HG03520 (cell line): ENCODE data around the gene IRF2BPL.
A peak's percentile ranks its signal among the peaks of the same experiment; 100 is the strongest.

Experiments used
- ATAC-seq: cut with Tn5 transposase; IDR thresholded peaks from one replicate; pipeline ENCODE4 v1.9.1; 2021; ENCODE audit warnings: mild to moderate bottlenecking, moderate library complexity; ENCODE audit not compliant: unreplicated experiment

Gene IRF2BPL

GRCh38 chr14:76993752-76994151, 34.8 kb downstream of the IRF2BPL start:
- ATAC-seq = no peak

DNA sequence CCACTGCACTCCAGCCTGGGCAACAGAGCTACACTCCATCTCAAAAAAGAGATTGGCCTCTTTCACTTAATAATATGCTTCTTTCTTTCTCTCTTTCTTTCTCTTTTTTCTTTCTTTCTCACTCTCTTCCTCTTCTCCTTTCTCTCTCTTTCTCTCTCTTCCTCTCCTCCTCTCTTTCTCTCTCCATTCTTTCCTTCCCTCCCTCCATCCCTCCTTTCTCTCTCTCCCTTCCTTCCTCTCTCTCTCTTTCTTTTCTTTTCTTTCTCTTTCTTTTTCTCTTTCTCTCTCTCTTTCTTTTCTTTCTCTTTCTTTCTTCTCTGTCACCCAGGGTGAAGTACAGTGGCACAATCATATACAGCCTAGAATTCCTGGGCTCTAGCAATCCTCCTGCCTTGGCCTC, 38.4 kb downstream of the IRF2BPL start:
- no peak for ATAC-seq

DNA sequence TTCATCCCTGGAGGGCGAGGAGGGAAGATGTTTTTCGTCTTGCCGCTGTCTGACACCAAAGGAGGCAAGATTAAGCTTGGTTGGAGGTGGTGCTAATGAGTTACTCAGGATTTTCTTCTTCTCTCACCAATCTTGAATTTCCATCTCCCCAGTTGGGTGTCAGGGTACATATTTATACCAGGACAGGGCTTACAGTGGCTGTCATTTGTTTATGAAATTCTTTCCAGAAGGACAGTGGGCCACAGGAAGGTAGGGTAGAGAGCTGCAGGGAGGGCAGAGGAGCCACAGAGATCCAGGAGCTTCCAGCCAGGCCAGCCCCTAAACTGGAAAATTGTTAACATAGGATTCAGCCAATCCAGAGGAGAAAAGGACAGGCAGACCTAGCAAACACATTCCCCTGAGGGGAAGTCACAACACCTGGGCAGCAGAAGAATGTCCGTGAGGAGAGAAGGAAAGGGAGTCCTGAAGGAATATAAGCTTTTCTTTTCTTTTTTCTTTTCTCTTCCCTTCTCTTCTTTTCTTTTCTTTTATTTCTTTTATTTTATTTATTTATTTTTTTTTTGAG, 40.5 kb downstream of the IRF2BPL start:
- no peak for ATAC-seq

DNA sequence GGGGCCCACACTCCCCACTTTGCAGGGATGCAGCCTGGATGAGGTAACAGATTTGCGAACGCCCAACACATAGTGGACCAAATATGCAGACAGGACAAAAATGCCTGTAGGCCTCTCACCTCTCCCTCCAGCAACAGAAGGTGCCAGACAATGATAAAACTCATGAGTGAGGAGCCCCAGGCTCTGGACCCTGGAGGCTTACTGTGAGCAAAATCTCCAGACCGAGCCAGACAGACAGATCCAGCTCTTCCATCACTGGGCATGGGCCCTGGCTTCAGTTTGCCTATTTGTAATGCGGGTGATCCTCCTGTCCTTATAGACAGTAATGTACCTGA, 42.3 kb downstream of the IRF2BPL start:
- no peak for ATAC-seq

- ATAC-seq = no peak
Observed at GRCh38 chr14:76985540-76986230, 42.8 kb downstream of the IRF2BPL start.

DNA sequence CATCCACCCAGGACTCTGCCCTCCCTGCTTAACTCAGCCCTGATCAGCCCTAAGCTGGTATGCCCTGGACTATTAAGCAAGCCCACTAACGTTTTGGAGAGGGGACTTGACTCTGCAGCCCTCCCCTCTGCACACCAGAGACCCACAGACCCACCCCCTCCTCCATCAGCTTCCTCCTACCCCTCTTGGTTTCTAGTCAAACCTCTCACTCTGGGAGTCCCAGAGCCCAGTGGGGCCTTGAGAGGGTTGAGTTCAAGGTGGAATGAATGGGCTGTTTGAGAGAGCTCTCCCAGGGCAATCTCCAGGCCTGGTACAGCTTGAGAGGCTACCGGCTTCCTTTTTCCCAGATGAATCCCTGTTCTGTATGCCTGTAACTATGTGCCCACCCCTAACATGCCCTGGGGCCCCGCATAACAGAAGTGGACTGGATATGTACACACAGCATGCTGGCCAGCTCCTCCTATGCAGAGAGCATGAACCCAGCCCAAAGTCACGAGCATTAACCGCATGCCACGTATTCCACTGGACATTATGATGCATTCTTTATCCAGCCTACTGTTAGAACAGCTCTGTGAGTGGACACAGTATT, 43.6 kb downstream of the IRF2BPL start:
- no peak for ATAC-seq

- ATAC-seq = no peak
Observed at GRCh38 chr14:76984297-76984696, 44.2 kb downstream of the IRF2BPL start.

- ATAC-seq = no peak
Observed at GRCh38 chr14:76981670-76982069, 46.8 kb downstream of the IRF2BPL start.

- ATAC-seq = peak; percentile 92
Observed at GRCh38 chr14:76977793-76978720, 50.5 kb downstream of the IRF2BPL start.

DNA sequence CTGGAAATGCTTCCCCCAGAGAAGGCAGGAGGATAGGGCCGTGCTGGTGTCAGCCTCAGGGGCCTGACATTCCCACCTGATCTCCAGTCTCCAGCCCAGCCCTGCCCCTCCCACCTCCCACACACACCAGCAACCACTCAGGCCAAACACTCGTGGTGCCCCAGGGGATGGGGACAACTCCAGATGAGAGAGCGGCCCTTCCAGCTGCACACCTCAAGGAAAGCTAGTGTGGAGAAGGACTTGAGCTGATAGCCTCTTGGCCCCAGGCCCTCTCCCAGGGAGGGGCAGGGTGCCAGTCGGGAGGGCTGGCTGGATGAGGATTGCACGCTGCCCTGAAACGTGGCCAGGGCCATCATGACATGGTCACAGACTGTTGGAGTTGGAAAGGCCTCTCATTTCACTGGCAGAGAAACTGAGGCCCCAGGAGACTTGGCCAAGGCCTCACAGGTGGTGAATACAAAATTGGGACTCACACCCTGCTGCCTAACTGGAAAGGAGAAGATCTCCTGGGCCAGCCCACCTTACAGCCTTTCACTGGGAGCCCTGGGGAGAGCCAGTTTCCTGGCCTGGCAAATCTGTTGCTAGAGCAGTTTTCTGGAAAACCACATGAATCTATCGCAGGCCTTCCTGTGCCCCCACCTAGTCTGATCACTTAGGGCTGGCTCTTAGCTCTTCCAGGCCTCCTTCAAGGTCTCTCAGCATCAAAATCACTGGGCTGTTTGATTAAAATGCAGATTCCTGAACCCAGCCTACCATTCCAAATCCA, 52.1 kb downstream of the IRF2BPL start:
- no peak for ATAC-seq

DNA sequence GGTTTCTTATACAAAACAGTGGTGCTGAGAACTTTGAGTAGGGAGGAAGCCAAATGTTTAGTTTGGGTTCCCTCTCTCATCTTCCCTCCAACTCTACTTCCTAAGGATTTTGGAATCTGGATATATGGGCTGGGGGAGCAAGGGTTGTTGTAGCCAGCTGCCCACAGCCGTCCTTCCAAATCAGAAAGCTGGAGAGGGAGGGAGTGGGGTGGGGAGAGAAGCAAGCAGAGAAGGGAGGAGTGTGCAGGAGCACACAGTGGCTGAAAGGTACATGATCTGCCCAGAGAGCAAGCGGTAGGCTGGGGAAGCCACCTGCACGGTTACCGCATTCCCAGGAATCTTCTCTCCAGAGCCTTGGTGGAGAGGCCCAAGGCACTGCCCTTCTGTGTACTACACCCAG, 52.7 kb downstream of the IRF2BPL start:
- ATAC-seq = no peak

- no peak for ATAC-seq
Observed at GRCh38 chr14:76975051-76975450, 53.5 kb downstream of the IRF2BPL start.
